HG03175 (cell line): ENCODE results near the gene ACER3.

ENCODE experiments used
- ATAC-seq: cut with Tn5 transposase; IDR thresholded peaks from one replicate; pipeline ENCODE4 v1.9.1; 2021; ENCODE audit warnings: mild to moderate bottlenecking, moderate library complexity; ENCODE audit not compliant: unreplicated experiment

The ACER3 gene

GRCh38 chr11:77072851-77073327, 212.2 kb downstream of the ACER3 start:
- no peak for ATAC-seq

DNA sequence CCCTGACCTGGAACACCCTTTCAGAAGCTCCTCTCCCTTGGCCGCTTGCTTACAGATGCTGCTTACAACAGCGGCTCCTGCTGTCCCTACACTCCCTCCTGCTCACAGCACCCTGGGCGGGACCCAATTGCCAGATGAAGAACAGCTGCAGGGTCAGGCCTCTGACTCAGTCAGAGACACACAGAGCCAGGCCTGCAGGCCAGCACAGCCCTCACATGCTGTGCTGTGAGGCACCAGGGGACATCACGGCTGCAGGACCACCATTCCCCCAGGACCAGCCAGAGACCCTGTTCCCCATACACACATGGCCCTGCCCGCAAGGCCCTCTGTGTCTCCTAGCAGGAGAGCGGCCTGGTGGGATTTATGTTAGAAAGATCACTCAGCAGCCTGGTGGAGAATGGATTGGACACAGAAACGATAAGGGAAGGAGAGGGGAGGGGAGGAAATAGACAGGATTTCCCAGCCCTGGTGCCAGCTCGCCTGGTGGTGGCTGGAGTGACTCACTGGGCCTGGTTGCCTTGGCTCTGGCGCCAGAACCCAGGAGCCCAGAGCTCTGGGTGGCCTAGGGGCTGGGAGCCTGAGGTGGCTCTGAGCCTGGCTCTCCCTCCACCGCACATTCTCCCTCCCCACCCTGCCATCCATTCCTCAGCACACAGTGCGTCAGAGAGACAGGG, 212.7 kb downstream of the ACER3 start:
- ATAC-seq: no peak

DNA sequence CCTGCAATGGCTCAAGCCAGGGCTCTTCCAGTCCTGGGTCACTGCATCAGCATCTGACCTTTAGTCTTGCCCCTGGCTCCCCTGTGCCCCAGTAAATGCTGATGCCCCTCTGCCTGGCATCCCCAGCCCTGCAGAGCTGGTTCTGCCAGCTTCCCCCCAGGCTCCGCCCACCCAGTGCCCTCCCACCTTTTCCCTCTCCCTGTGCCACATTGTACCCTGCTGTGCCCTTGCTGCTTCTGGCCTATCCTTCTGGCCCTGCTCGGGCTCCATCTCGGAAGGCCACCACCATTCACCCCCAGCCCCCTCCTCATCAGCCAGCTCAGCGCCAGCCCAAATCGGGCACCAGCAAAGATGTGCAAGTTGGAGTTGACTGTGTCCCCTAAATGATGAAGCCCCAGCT, 213.5 kb downstream of the ACER3 start:
- ATAC-seq: no peak

DNA sequence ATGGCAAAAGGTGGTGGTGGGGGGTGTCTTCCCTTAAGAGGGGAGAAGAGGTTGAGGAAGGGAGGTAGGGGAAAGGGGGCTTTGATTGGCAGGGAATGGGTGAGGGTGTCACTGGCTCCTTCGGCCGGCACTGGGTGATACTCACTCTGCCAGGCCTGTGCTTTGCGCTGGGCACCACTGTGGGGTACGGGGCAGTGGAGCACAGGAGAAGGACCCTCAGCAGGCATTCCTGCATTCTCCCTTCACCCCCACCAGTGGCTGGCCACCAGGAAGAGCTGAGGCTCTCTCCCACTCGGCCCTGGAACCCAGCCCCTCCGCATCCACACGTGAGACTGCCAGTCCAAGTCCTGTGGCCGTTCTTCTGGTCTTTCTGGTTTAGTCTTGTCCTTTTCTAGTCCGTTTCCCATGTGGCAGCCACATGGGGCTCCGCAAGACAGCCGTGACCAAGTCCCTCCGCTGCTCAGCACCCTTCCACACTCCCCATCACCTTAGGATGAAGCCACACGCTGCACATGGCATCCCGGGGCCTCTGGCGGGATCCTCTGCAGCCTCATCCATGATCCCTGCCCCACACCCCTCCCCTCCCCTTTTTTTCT, 214.0 kb downstream of the ACER3 start:
- ATAC-seq: no peak

DNA sequence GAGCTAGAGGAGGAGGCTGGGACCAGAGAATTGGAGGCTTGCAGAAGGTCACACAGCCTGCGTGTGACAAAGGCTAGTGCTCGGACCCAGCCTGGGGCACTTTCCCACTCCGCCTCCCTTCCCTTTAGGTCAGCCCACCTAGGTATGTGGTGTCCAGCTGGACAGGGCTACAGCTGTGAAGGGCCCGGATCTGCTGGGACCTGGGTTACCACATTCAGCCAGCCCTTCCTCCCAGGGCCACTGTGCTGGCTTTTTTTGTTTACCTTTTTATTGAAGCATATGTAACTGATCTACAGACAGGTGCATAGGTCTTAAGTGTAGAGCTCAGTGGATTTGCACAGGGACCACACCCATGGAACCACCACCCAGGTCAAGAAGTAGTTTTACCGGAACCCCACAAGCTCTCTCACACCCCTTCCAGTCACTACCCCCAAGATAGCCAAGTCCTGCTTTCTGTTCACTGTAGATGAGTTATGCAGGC, 214.7 kb downstream of the ACER3 start:
- no peak for ATAC-seq
